Calu3 (cell line): ENCODE results near the gene CACNA1C. TPM values are rescaled to one million over a fixed set of nuclear protein-coding genes. Genes with fewer than 3 reads are reported as not detected.

Experiments used
- BruUV-seq: library from RNA; stranded (reverse); fragments of 400-500 nt; replicated peaks from 2 replicates; lab custom pipeline; 2021; lab: Mats Ljungman, UMichigan
- CTCF ChIA-PET: fragments of 300-600 bp; sonication (Branson Sonifier 250); formaldehyde crosslinking; loops from one replicate; lab custom pipeline; 2022; ENCODE audit warnings: antibody characterized with exemption; lab: Charles Lee
- DNase-seq: peaks from one replicate; pipeline ENCODE4 v3.0.0; 2022
- H3K27ac Mint-ChIP-seq: one replicate; pipeline ENCODE4 v1.8.0; 2022; ENCODE audit warnings: mixed read lengths; ENCODE audit not compliant: unreplicated experiment
- H3K27me3 Mint-ChIP-seq: one replicate; pipeline ENCODE4 v1.8.0; 2022; ENCODE audit warnings: mixed read lengths; ENCODE audit not compliant: unreplicated experiment
- H3K36me3 Mint-ChIP-seq: one replicate; pipeline ENCODE4 v1.8.0; 2022; ENCODE audit warnings: mild to moderate bottlenecking, moderate library complexity, mixed read lengths; ENCODE audit not compliant: insufficient read depth, unreplicated experiment
- H3K4me1 Mint-ChIP-seq: one replicate; pipeline ENCODE4 v1.8.0; 2022; ENCODE audit warnings: mild to moderate bottlenecking, low read depth, mixed read lengths; ENCODE audit not compliant: unreplicated experiment
- H3K4me3 Mint-ChIP-seq: one replicate; pipeline ENCODE4 v1.8.0; 2022; ENCODE audit warnings: mild to moderate bottlenecking, low read depth, moderate library complexity, mixed read lengths; ENCODE audit not compliant: unreplicated experiment
- H3K9me3 Mint-ChIP-seq: one replicate; pipeline ENCODE4 v1.8.0; 2022; ENCODE audit warnings: low read depth, mixed read lengths; ENCODE audit not compliant: unreplicated experiment
- CTCF ChIP-seq: fragments of 200-600 bp; IDR thresholded peaks from one replicate; pipeline ENCODE4 v1.8.0; 2022; ENCODE audit warnings: antibody characterized with exemption; ENCODE audit not compliant: unreplicated experiment
- intact Hi-C: fragments of 100-400 bp; cut with micrococcal nuclease; formaldehyde crosslinking; loops from one replicate; pipeline ENCODE4 v1.10.0; 2022; ENCODE audit not compliant: unreplicated experiment
- total RNA-seq: library from RNA; stranded (reverse); gene quantifications from 2 replicates; pipeline ENCODE4 v1.2.3, GENCODE V29; 2022

CACNA1C gene
- total RNA-seq, 1 experiment from 2014 or later, result not detected

- Mint-ChIP-seq H3K36me3 (no peaks in the 10 kb centered on the region), H3K9me3 (no peaks in the 10 kb centered on the region), H3K27ac (no peak overlapping the region), H3K4me3 (no peak overlapping the region), H3K27me3 (peaks cover 88% of the 10 kb centered on the region), H3K4me1 (no peaks in the 10 kb centered on the region)
- BruUV-seq, result no TSS peak
- no peak for DNase-seq
- CTCF ChIA-PET, result no interaction called here
- intact Hi-C loops, result no loop called here
- TF ChIP-seq CTCF, result no peak
These were observed 592.7 kb downstream of the CACNA1C start for GRCh38 chr12:2645460-2645859.

DNA sequence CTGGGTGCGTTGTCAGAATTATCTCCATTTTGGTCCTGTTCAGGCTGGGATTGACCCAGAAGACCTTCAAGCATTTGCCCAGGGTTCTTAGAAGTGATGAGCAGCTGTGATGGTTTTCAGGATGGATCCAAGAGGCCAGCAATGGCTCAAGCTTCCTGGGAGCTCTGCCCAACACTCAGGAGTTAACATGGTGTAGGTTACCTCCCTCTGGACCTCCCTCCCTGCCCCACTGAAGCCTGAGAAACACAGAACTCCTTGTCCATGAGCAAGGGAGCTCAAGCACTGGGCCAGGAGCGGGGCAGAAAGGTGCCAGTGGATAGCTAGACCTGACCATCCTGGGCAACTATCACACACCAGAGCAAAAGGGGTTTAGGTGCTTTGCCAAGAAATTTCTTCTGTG is 593.6 kb downstream of the CACNA1C start:
- CTCF ChIA-PET, result no interaction called here
- Mint-ChIP-seq H3K4me1 (no peaks in the 10 kb centered on the region), H3K4me3 (no peak overlapping the region), H3K27me3 (peaks cover 97% of the 10 kb centered on the region), H3K9me3 (no peaks in the 10 kb centered on the region), H3K36me3 (no peaks in the 10 kb centered on the region), H3K27ac (no peak overlapping the region)
- intact Hi-C loops, result no loop called here
- BruUV-seq, result no TSS peak
- DNase-seq, result no peak
- TF ChIP-seq CTCF, result no peak

DNA sequence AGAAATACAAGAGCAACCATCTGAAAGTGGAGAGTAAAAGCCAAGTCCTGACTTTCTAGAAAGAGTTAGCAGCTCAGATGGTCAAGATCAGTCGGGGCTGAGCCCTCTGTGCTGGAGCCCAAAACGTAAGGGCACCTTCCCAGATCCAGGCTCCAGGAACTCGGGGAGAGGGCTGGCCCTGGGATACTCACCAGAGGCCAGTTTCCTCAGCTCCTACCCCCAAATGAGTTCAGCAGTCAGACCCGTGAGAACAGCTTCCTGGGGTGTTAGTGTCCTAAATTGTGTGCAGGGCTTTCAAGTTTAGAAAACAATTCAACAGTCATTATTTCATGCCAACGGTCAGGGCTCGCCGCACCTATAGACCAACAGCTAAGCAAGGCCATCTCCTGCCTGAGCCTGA is 594.4 kb downstream of the CACNA1C start:
- H3K9me3 Mint-ChIP-seq, result no peaks in the 10 kb centered on the region
- intact Hi-C loops, result no loop called here
- BruUV-seq, result no TSS peak
- no peak overlapping the region for H3K27ac Mint-ChIP-seq
- DNase-seq, result no peak
- TF ChIP-seq CTCF, result no peak
- H3K36me3 Mint-ChIP-seq, result no peaks in the 10 kb centered on the region
- H3K4me1 Mint-ChIP-seq, result no peaks in the 10 kb centered on the region
- CTCF ChIA-PET, result no interaction called here
- H3K4me3 Mint-ChIP-seq, result no peak overlapping the region
- H3K27me3 Mint-ChIP-seq, result peaks cover 99% of the 10 kb centered on the region

DNA sequence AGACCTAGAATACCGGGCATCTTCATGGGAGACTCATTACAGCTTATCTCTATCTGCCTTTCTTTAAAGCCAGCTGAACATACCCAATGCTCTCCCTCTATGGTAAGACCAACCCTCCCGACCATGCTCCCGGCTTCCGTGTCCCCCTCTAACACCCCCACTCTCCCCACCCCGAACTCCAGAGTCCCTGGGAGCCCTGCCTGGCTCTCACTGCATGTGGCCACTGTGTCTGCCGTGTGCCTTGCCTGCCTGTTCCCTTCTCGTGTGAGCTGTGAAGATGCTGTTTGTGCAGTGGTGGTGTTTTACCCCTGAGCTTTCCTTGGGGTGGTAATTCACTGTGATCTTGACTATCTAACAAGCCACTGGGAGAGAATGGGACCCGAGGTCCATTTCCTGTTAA is 595.6 kb downstream of the CACNA1C start:
- no peak for TF ChIP-seq CTCF

More for the DNA sequence above, 595.6 kb downstream of the CACNA1C start:
- H3K36me3 Mint-ChIP-seq, result no peaks in the 10 kb centered on the region
- no peaks in the 10 kb centered on the region for H3K9me3 Mint-ChIP-seq
- BruUV-seq, result no TSS peak
- H3K27me3 Mint-ChIP-seq, result peaks cover 90% of the 10 kb centered on the region
- CTCF ChIA-PET, result interaction anchor here (0.6 kb wide), 1 partner anchor 76 kb away, joined by 5 read pairs; no protein-coding TSS in a partner anchor
- no peak overlapping the region for H3K27ac Mint-ChIP-seq
- DNase-seq, result no peak
- H3K4me1 Mint-ChIP-seq, result no peaks in the 10 kb centered on the region
- intact Hi-C loops, result no loop called here
- no peak overlapping the region for H3K4me3 Mint-ChIP-seq
